Spleen (tissue), 11 donors: ENCODE results near the gene ANKFY1. TPM values are rescaled to one million over a fixed set of nuclear protein-coding genes. Genes with fewer than 3 reads are reported as not detected.

Experiments
- DNase-seq: peaks from one replicate; pipeline ENCODE4 v3.0.0-alpha.2; 2020
- H3K27ac ChIP-seq, 8 donors: fragments of 200-600 bp; sonication (generic) in 7 of 8; 1 replicate in 4 of 8; 2 replicates in 4 of 8; pipeline versions ENCODE4 v1.5.0 to v1.8.0; 2016 to 2021; ENCODE audit warnings: inconsistent platforms in 4 of 8, mild to moderate bottlenecking in 4 of 8, moderate library complexity in 1 of 8
- H3K27me3 ChIP-seq, 7 donors: fragments of 200-600 bp; sonication (generic) in 6 of 7; replicated peaks in 1 of 7; 1 replicate in 4 of 7; 2 replicates in 3 of 7; pipeline versions ENCODE4 v1.5.0 to v1.8.0; 2016 to 2021; ENCODE audit warnings: inconsistent platforms in 3 of 7, mild to moderate bottlenecking in 1 of 7
- H3K36me3 ChIP-seq, 6 donors: fragments of 200-600 bp; sonication (generic) in 5 of 6; 1 replicate in 4 of 6; 2 replicates in 2 of 6; pipeline versions ENCODE4 v1.5.0 to v1.8.0; 2016 to 2021; ENCODE audit warnings: inconsistent platforms in 2 of 6
- H3K4me1 ChIP-seq, 6 donors: fragments of 200-600 bp; sonication (generic) in 5 of 6; 1 replicate in 3 of 6; 2 replicates in 3 of 6; pipeline versions ENCODE4 v1.5.0 to v1.8.0; 2016 to 2021; ENCODE audit warnings: inconsistent platforms in 3 of 6
- H3K4me3 ChIP-seq, 8 donors: fragments of 200-600 bp; sonication (generic) in 7 of 8; 1 replicate in 4 of 8; 2 replicates in 4 of 8; pipeline versions ENCODE4 v1.5.0 to v1.8.0; 2016 to 2021; ENCODE audit warnings: inconsistent platforms in 4 of 8, mild to moderate bottlenecking in 4 of 8, moderate library complexity in 2 of 8
- H3K9me3 ChIP-seq, 8 donors: fragments of 200-600 bp; sonication (generic) in 7 of 8; 1 replicate in 4 of 8; 2 replicates in 4 of 8; pipeline versions ENCODE4 v1.5.0 to v1.8.0; 2016 to 2021; ENCODE audit warnings: inconsistent platforms in 4 of 8
- CTCF ChIP-seq, 11 experiments: fragments of 200-600 bp in 7 of 11; fragments of 450-650 bp in 4 of 11; sonication (generic) in 4 of 11; IDR thresholded peaks in 8 of 11; conservative IDR thresholded peaks in 3 of 11; 1 replicate in 7 of 11; 2 replicates in 4 of 11; pipeline versions ENCODE4 v1.4.0 to v1.8.0; 2016 to 2021; ENCODE audit warnings: antibody characterized with exemption in 11 of 11, inconsistent platforms in 4 of 11, mild to moderate bottlenecking in 1 of 11
- POLR2A ChIP-seq, 3 donors: fragments of 450-650 bp; IDR thresholded peaks; one replicate each; pipeline ENCODE4 v1.5.1; 2017; ENCODE audit warnings: antibody characterized with exemption in 3 of 3, mild to moderate bottlenecking in 1 of 3
- POLR2AphosphoS5 ChIP-seq, 3 donors: sonication (generic); formaldehyde crosslinking; IDR thresholded peaks; one replicate each; pipeline ENCODE4 v1.5.1; 2017; ENCODE audit warnings: antibody characterized with exemption in 3 of 3
- WGBS, 5 donors: extraction: QIAGEN DNeasy Blood & Tissue Kit in 3 of 5; methylation state at CpG; one replicate each; pipeline versions ENCODE4 v1.1.5 to v1.1.7; 2013 to 2018; 5-methylcytosine and 5-hydroxymethylcytosine counted together
- intact Hi-C: fragments of 100-400 bp; cut with DNase I; formaldehyde crosslinking; loops from one replicate; pipeline ENCODE4 v1.15.0; 2023; ENCODE audit warnings: low total_unique reads
- polyA plus RNA-seq, 3 donors: library from polyadenylated mRNA; stranded (reverse); fragments of 200-250 nt; gene quantifications; one replicate each; pipeline ENCODE4 v1.2.1, GENCODE V29; 2013
- total RNA-seq, 7 donors: library from RNA; depleted of rRNA in 3 of 7; stranded (reverse); fragments of >200 nt in 3 of 7; fragmentation: NEBNext Ultra II Directional in 4 of 7; extraction: Animal tissue kit (Norgen Biotek cat#: 25700) in 4 of 7; gene quantifications; one replicate each; pipeline versions ENCODE4 v1.1.0 to v1.2.1, GENCODE V29; 2016 to 2021
- donor health status: healthy with polysubstance abuse.
- donor health status: DM: no; HTN: no; CAD: no; lungs with moderate emphysema.
- donor health status: DM: no; HTN: no; CAD: no.
- donor health status: Bipolar disorder and iron deficiency.
- donor health status: healthy.
- donor health status: DM: no; HTN: no; CAD: no.
- donor health status: DM: yes; HTN: yes; CAD: no.

The ANKFY1 gene
- total and polyA plus RNA-seq, 10 donors, result 6.1 to 81.5 (median 51.7) TPM

GRCh38 chr17:4189280-4189679, 74.5 kb downstream of the ANKFY1 start:
- Histone ChIP-seq H3K27ac (peak overlapping the region in 5 of 8 donors; percentile 27 to 70 (median 69)), H3K27me3 (no peaks in the 10 kb centered on the region), H3K4me3 (no peak overlapping the region), H3K36me3 (peaks cover 0 to 91% (median 52%) of the 10 kb centered on the region in 6 donors), H3K4me1 (peaks cover 0 to 54% (median 17%) of the 10 kb centered on the region in 6 donors), H3K9me3 (no peaks in the 10 kb centered on the region)
- TF ChIP-seq POLR2A (IDR thresholded peaks at IDR 0.05) (no peak), CTCF (IDR thresholded peaks at IDR 0.05 in 8 of 11, conservative IDR thresholded peaks at IDR 0.05 in 3 of 11) (no peak), POLR2AphosphoS5 (IDR thresholded peaks at IDR 0.05) (peak in 1 of 3 donors; percentile 28)
- WGBS, 5 donors, result 35 to 41% (median 40%) methylated on average over 10 of the region's 10 CpGs
- peak; percentile 63 for DNase-seq
- intact Hi-C loops, result no loop called here

DNA sequence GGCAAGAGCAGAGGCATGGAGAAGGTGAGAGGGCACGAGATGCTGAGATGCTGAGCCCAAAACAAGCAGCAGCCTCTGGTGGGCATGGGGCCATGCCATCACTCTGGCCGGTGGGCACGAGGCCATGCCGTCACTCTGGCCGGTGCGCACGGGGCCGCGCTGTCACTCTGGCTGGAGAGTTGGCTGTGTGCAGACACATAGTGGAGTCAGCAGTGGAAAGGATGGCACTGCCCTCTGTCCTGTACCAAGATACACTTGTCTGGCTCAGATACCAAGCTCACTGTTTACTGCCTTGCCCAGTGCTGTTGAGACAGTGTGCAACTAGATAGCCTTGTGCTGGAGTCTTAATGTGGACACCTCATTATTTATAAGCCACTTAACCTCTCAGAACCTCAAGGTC, 75.7 kb downstream of the ANKFY1 start:
- intact Hi-C loops, result no loop called here
- 96 to 98% (median 96%) methylated on average over 9 of the region's 9 CpGs for WGBS, 5 donors
- Histone ChIP-seq H3K4me3 (no peak overlapping the region), H3K4me1 (peaks cover 0 to 54% (median 17%) of the 10 kb centered on the region in 6 donors), H3K36me3 (peaks cover 0 to 91% (median 56%) of the 10 kb centered on the region in 6 donors), H3K27me3 (no peaks in the 10 kb centered on the region), H3K9me3 (no peaks in the 10 kb centered on the region), H3K27ac (peak overlapping the region in 4 of 8 donors; percentile 42 to 70 (median 68))
- no peak for DNase-seq
- no peak for TF ChIP-seq CTCF (IDR thresholded peaks at IDR 0.05 in 8 of 11, conservative IDR thresholded peaks at IDR 0.05 in 3 of 11)
- no peak for TF ChIP-seq POLR2A (IDR thresholded peaks at IDR 0.05)
- TF ChIP-seq POLR2AphosphoS5 (IDR thresholded peaks at IDR 0.05), result peak in 1 of 3 donors; percentile 39

GRCh38 chr17:4187076-4187475, 76.7 kb downstream of the ANKFY1 start:
- Histone ChIP-seq H3K4me1 (peaks cover 0 to 54% (median 17%) of the 10 kb centered on the region in 6 donors), H3K4me3 (no peak overlapping the region), H3K27me3 (no peaks in the 10 kb centered on the region), H3K36me3 (peaks cover 0 to 93% (median 63%) of the 10 kb centered on the region in 6 donors), H3K9me3 (no peaks in the 10 kb centered on the region), H3K27ac (peak overlapping the region; percentile 33 to 70 (median 52))
- WGBS, 5 donors, result 51 to 87% (median 70%) methylated on average over 6 of the region's 6 CpGs
- no peak for DNase-seq
- peak in 1 of 3 donors; percentile 18 for TF ChIP-seq POLR2AphosphoS5 (IDR thresholded peaks at IDR 0.05)
- no peak for TF ChIP-seq POLR2A (IDR thresholded peaks at IDR 0.05)
- intact Hi-C loops, result no loop called here

DNA sequence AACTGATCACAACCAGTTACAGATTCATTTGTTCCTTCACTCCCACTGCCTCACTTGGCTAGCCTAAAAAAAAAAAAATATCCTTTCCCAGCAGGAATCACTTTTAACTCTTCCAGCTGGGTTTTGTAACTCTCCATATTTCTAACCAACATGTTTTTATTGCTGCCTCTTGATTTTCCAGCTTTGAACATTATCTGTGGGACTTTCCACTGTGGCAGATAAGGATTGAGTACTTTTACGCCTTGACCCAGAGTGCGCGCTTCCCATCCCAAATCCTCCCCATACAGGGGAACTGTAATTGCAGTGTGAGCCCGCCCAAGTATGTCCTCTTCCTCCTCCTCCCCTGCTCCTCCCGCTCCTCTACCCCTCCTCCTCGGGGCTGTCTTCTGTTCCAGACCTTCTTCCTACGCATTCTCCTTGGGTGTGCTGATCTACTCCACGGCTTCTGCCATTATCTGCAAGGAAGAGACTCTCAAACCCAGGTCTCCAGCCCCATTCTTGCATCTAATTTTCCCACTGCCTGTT, 77.4 kb downstream of the ANKFY1 start:
- peak overlapping the region in 7 of 8 donors; percentile 42 to 70 (median 58) for H3K27ac ChIP-seq
- H3K36me3 ChIP-seq, result peaks cover 0 to 100% (median 69%) of the 10 kb centered on the region in 6 donors
- H3K4me3 ChIP-seq, result no peak overlapping the region
- no peaks in the 10 kb centered on the region for H3K27me3 ChIP-seq
- 60 to 69% (median 60%) methylated on average over 8 of the region's 8 CpGs for WGBS, 5 donors
- H3K4me1 ChIP-seq, result peaks cover 0 to 54% (median 17%) of the 10 kb centered on the region in 6 donors
- TF ChIP-seq POLR2AphosphoS5 (IDR thresholded peaks at IDR 0.05) (peak in 1 of 3 donors; percentile 29), POLR2A (IDR thresholded peaks at IDR 0.05) (no peak)
- DNase-seq, result no peak
- H3K9me3 ChIP-seq, result no peaks in the 10 kb centered on the region
- intact Hi-C loops, result no loop called here

GRCh38 chr17:4185656-4186055, 78.1 kb downstream of the ANKFY1 start:
- Histone ChIP-seq H3K27ac (peak overlapping the region in 7 of 8 donors; percentile 42 to 68 (median 51)), H3K36me3 (peaks cover 0 to 100% (median 74%) of the 10 kb centered on the region in 6 donors), H3K4me3 (no peak overlapping the region), H3K27me3 (no peaks in the 10 kb centered on the region), H3K9me3 (no peaks in the 10 kb centered on the region), H3K4me1 (peaks cover 0 to 54% (median 17%) of the 10 kb centered on the region in 6 donors)
- WGBS, 5 donors, result 89 to 95% (median 92%) methylated on average over 15 of the region's 15 CpGs
- intact Hi-C loops, result no loop called here
- DNase-seq, result no peak
- TF ChIP-seq POLR2A (IDR thresholded peaks at IDR 0.05) (no peak), POLR2AphosphoS5 (IDR thresholded peaks at IDR 0.05) (no peak)
